GM12873 (cell line): ENCODE measurements around the gene QSOX1.
A peak's percentile ranks its signal among the peaks of the same experiment; 100 is the strongest.

ENCODE experiments used
- CTCF ChIP-seq: IDR thresholded peaks from 2 replicates; pipeline ENCODE4 v1.5.1; 2012; ENCODE audit warnings: low read depth, mild to moderate bottlenecking, moderate library complexity, low read length, control low read depth; ENCODE audit not compliant: insufficient read depth; ENCODE audit errors: missing control alignments

Gene QSOX1

DNA sequence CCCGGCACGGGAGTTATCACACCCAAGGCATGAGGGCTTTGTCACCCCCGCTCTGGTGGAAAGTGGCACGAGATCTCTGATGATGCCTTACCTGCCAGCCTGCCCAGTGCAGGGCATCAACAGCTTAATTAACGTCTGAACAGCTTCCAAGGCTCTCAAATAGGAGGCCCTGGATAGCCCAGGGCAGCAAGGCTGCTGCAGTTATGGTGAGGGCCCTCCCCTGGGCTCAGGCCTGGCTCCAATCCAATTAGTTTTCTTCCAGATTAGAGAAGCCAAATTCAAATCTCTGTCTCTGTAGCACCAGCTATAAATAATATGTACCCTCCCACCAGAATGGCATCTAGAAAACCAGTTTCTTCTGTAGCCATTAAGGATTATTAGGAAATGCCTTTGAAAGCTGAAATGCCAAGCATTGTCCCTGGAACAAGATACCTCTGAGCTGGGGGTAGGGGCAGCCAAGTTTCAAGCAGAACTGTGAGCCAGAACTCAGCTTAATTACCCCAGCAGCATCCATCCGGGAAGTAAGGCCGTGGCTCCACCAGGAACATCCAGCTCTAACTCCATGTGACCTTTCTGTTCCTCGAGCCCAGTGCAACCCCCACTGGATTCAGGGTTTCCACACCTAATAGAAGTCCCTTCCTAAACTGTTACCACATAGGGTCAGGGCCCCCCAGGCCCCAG lies 12.5 kb downstream of the QSOX1 start:
- TF ChIP-seq CTCF, result no peak

DNA sequence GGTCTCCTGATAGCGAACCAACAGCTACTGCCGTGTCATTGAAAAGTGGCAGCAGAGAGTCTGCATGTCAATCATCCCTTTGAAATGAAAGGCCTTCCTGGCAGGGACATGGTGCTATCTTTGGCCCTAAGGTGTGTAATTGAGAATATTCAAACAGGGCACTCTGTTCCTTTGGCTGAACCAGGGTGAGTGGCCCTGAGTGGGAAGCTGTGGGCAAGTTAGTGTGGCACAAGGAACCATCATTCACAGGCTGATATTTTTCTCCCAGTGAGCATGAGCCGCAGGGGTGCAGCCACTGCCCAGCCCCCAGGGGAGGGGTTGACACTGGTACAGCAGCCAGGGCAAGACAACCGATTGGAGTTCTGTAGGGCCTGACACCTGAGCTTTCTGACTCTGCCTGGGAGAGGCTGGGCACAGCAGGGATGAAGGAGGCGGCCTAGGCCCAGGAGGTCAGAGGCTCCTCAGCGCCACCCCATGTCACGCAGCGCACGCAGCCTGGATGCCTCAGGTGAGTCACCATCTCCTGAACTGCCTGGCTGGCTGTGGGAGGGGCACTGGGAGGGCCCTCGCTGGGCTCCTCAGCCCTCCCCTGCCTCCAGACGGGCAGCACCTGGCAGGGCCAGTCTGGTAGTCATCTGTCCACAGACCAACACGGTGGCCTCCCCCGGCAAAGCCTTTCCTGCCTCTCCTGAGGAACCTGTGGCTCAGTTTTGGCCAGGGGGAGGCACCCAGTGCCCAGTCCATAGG lies 13.2 kb downstream of the QSOX1 start:
- TF ChIP-seq CTCF, result no peak

DNA sequence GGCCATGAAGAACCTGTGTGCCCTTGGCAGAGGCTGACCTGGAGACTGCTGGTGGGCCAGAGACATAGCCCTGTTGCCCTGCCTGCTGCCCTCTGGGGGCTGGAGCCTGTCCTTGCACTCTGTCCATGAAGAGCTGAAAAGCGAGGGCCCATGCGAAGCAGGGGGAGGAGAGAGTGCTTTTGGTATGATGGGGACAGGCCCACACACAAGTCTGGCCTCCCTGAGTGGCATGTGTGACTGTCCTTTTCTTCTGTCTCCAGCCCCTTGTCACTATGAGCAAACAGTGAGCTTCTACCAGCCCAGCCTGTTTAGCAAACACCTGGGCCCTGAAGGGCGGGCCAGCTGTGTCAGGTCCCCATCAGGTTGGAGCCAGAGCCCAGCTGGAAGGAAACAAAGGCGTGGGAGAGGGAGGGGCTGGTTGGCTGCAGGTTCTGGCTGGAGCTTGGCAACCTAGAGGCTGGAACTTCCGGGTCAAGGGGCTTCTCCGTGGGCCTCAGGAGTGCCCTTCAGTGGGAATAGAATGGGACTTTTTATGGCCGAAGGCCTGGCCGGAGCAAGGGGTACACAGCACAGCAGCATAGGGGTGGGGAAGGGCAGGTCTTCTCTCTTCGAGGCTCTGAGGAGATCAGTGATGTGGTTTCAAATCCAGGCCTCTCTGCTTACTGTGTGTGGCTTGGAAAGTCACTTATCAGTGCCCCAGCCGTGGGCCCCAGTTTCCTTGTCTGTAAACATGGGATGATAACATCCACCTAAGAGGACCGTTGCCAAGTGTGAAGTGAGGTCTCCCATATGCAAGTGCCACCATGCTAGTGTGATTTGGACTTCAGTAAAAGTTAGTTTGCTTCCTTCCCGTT lies 14.3 kb downstream of the QSOX1 start:
- TF ChIP-seq CTCF, result peak; percentile 79

- TF ChIP-seq CTCF, result no peak
Measured at GRCh38 chr1:180169640-180170195, 15.0 kb downstream of the QSOX1 start.

- no peak for TF ChIP-seq CTCF
Measured at GRCh38 chr1:180170546-180171151, 16.0 kb downstream of the QSOX1 start.

GRCh38 chr1:180171691-180172090 lies 17.0 kb downstream of the QSOX1 start:
- TF ChIP-seq CTCF, result no peak
